ENCODE measurements around the gene EXOC3.
"Not testable (repeated sequence)": the region's sequence is repeated elsewhere in the genome, so short reads cannot be mapped to it uniquely, and the experiment has no call there.

Gene EXOC3

DNA sequence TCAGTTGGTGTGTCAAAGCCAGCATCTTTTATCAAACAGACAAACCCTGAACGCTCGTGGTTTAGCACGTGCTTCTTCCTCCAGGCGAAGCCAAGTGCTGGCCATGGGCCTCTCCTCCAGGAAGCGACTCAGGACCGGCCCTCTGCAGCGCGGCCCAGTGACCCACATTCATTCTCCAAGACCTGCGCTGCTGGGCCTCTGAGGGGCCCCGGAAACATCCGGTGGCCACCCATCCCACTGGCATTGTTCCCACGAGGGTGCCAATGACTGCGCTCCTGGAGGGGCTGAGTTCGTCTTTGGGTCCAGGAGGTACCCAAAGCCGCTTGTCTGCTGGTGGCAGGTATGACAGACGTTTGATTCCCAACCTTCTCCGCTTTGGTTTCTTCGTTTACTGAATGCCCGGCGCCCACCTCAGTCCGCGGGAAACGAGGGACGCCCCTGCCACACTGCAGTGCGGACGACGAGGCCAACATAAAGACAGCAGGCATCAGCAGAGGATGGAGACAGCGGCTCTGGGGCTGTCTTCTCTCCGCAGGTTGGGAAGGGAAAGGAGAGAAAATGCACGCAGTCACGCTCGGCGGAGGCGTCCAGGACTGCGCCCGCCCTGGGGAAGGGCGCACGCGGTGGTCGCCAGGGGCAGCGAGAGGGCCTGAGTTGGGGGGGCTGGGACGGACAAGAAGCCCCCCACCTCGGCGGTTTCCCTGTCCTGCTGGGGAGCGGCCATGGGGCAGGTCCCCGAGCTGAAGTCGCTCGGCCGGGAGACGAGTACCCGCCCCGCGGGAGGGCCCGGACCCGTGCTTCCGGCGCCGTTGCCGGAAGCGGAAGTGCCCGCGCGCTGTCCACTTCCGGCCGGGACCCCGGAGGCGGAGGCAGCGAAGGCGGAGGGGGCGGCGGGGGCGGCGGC, at the start of gene EXOC3:
TSS of gene EXOC3 (plus strand) at position 842 of the 904 bp plus-strand sequence. CDS start 3,030 bp downstream, outside the sequence.
- peak within 1 kb of the TSS; percentile 72 for H3K4me3 ChIP-seq (ENCODE audit: low read depth, low read length)
- no peak for DNase-seq (ENCODE audit: low read depth)

GRCh38 chr5:393846-394275, 49.1 kb upstream of the EXOC3 start:
- DNase-seq (ENCODE audit: low read depth): no peak

GRCh38 chr5:394671-395155, 48.3 kb upstream of the EXOC3 start:
- DNase-seq (ENCODE audit: low read depth): no peak
- no peak overlapping the region for H3K4me3 ChIP-seq (ENCODE audit: low read depth, low read length)

More at GRCh38 chr5:393846-394275, 49.1 kb upstream of the EXOC3 start:
- no peak overlapping the region for H3K4me3 ChIP-seq (ENCODE audit: low read depth, low read length)

DNA sequence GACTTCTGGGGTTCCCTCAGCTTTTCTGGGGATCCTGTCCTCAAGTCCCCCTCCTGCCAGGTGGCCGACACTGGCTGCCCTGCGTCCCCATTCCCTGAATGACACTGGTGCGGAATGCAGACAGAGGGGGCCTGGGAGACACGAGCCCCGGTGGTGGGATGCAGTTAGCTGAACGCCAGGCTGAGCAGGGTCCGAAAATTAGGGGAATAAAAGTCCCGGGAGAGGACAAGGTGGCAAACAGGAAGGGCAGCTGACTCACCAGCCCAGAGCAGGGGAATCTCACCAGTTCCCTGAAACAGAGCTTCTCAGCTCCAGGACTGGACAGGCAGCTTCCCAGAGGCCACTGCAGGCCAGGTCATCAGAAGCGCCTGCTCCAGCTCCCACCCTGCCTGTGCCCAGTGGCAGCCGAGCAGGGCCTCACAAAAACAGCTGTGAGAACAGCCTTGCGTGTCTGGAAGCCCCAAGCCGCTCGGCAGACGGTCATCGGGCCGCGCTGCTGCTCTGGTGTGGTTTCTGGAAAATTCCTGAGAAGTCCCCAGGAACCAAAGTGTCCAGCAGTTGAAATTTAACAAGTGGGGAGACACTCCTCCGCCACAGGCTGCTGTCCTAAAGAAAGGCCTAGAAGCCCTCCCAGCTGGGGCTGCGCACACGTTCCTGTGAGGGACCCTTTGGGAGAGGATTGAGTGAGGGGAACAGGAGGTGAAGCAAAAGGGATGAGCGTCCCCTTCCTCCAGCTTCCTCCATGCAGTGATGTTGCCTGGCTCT, 47.6 kb upstream of the EXOC3 start:
- peak; percentile 85 for DNase-seq (ENCODE audit: low read depth)
- no peak overlapping the region for H3K4me3 ChIP-seq (ENCODE audit: low read depth, low read length)

- no peak for DNase-seq (ENCODE audit: low read depth)
- no peak overlapping the region for H3K4me3 ChIP-seq (ENCODE audit: low read depth, low read length)
Observed at GRCh38 chr5:395921-396530, 47.0 kb upstream of the EXOC3 start.

GRCh38 chr5:396531-396961, 46.4 kb upstream of the EXOC3 start:
- DNase-seq (ENCODE audit: low read depth): no peak
- H3K4me3 ChIP-seq (ENCODE audit: low read depth, low read length): no peak overlapping the region

DNA sequence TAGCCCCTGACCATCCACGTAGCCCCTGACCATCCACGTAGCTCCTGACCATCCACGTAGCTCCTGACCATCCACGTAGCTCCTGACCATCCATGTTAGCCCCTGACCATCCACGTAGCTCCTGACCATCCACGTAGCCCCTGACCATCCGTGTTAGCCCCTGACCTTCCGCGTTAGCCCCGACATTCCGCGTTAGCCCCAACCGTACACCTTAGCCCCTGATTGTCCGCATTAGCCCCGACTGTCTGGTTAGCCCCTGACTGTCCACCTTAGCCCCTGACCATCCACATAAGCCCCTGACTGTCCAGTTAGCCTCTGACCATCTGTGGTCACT, 44.9 kb upstream of the EXOC3 start:
- H3K4me3 ChIP-seq (ENCODE audit: low read depth, low read length): not testable (repeated sequence)

DNA sequence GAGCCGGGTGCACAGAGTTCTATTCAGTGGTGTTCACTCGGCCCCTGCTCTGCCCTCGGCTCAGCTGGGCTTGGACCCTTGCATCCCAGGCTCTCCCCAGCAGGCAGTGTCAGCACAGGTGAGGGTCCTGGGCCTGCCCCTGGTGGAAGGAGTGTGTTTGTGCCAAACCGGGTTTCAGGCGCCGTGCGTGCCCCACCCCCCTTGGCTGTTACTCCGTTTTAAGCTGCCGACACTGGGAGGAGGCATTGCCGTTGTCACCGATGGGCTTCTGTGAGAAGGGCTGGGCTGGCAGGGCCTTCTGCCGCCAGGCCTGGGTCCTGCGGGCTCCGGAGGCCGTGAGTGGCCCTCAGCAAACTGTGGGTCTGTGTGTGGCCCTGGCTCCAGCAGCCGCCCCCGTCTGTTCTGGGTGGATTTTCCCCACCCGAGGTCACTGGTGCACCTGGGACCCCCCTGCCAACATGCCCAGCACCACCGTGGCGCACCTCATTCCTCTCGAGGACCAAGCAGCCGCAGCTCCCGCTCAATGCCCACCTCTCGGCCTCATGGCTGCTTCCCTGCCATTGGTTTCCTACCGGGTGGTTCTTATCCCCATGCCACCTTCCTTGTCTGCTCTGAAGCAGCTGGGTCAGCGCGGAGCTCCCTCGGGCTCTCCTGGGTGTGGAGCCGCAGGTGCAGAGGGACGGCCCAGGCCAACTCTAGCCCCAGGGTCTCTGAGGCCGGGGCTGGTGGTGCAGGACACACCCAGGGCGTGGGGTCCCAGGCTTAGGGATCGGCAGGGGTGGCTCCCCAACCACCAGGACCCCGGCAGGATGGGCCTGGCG, 44.3 kb upstream of the EXOC3 start:
- DNase-seq (ENCODE audit: low read depth): no peak

More for the DNA sequence above, 44.9 kb upstream of the EXOC3 start:
- not testable (repeated sequence) for DNase-seq (ENCODE audit: low read depth)

DNA sequence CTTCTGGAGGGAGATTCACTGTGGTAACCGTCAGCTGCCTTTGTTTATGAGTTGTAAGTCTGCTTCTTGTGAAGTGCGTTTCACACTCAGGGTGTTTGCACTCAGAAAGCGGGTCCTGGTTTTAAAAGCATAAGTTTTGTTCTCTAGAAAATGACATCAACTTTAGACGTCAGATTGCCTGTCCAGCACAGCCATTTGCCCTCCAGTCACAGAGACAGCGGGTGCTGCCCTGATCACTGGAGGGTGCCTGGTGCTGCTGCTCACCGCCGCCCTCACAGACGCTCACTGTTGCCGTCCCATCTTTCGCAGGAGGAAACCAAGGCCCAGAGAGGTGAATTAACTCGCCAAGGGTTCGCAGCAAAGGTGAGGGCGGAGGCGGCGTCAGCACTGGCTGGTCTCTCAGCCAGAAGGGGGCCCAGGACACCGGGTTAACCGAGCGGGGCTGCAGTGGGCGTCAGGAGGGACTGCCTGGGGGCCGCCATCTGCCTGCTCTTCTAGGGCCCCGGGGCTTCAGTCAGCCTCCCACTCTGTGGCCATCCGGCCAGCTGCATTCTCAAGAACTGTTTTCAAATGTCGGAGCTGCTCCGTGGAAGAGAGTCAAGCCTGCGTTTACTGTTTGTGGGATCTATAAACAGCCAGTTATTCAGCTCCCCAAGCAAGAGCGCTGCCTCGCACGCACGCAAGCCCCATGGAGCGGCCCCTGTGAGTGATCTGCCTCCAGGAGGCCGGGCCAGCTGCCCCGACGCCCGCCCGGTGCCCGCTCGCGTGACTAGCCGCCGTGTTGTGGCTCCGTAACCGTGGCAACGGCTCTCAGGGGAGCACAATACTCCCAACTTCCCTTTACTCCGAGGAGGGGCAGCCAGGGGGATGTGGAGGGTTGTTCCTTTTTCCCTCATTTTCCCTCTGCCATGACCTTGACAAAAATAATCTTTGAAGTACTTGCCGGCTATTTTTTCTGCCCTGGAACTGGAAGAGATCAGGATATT, 43.4 kb upstream of the EXOC3 start:
- peak overlapping the region; percentile 3 for H3K4me3 ChIP-seq (ENCODE audit: low read depth, low read length)
- peak; percentile 94 for DNase-seq (ENCODE audit: low read depth)

More for the DNA sequence above, 44.3 kb upstream of the EXOC3 start:
- H3K4me3 ChIP-seq (ENCODE audit: low read depth, low read length): no peak overlapping the region

- DNase-seq (ENCODE audit: low read depth): no peak
- H3K4me3 ChIP-seq (ENCODE audit: low read depth, low read length): peak overlapping the region; percentile 3
Observed at GRCh38 chr5:400282-401145, 42.5 kb upstream of the EXOC3 start.

GRCh38 chr5:401146-402034, 41.6 kb upstream of the EXOC3 start:
- H3K4me3 ChIP-seq (ENCODE audit: low read depth, low read length): no peak overlapping the region
- DNase-seq (ENCODE audit: low read depth): no peak

DNA sequence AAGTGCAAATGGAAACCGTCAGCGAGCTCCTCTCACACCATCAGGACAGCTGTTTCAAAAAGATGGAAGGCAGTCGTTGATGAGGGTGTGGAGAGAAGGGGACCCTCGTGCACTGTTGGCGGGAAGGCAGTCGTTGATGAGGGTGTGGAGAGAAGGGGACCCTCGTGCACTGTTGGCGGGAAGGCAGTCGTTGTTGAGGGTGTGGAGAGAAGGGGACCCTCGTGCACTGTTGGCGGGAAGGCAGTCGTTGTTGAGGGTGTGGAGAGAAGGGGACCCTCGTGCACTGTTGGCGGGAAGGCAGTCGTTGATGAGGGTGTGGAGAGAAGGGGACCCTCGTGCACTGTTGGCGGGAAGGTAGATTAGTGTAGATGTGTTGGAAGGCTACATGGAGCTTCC, 40.8 kb upstream of the EXOC3 start:
- DNase-seq (ENCODE audit: low read depth); H3K4me3 ChIP-seq (ENCODE audit: low read depth, low read length): not testable (repeated sequence)

DNA sequence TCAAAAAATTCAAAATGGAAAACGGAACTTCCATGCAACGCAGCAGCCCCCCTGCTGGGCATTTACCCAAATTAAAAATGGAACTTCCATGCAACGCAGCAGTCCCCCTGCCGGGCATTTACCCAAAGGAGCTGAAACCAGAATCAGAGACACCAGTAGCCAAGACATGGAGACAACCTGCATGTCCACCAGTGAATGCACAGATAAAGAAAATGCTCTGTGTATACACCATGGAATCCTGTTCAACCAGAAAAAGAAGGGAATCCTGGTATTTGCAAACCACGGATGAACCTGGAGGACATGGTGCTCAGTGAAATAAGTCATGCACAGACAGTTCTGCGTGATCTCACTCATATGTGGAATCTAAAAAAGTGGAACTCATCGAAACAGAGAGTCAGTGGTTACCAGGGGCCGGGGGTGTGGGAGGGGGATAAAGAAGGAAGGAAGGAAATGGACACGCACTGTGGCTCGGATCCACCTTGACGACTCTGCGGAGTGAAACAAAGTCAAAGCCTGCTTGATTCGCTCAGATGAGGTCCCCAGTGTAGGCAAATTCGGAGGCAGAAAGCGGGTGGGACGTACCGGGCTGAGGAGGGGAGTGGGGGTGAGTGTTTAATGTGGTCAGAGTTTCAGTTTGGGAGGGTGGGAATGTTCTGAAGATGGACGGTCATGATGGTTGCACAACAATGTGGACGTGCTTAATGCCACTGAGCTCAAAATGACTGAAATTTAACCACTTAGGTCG, 40.2 kb upstream of the EXOC3 start:
- H3K4me3 ChIP-seq (ENCODE audit: low read depth, low read length): no peak overlapping the region
- no peak for DNase-seq (ENCODE audit: low read depth)

DNA sequence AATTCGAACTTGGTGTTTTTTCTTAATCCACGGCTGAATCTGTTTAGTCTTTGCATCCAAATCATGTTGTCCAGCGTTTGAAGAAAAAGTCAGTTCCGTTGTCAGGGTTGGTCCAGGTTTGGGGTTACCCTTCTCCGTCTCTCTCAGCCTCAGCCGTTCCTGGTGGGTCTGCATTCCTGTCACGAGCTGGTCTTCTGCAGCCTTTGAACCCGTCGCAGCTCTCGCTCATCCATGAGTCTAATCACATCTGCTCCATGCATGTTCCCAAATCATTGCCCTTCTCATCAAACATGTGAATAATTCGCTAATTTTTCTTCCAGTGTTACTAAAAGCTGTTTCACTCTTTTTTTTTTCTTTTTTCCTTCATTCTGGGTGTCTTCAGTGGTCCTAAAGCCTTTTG, 39.0 kb upstream of the EXOC3 start:
- no peak overlapping the region for H3K4me3 ChIP-seq (ENCODE audit: low read depth, low read length)
- no peak for DNase-seq (ENCODE audit: low read depth)

GRCh38 chr5:404666-405241, 38.2 kb upstream of the EXOC3 start:
- DNase-seq (ENCODE audit: low read depth): no peak
- H3K4me3 ChIP-seq (ENCODE audit: low read depth, low read length): no peak overlapping the region
